ENCODE data around the gene FRMD6. TPM values are rescaled to one million over a fixed set of nuclear protein-coding genes. Genes with fewer than 3 reads are reported as not detected.
A peak's percentile ranks its signal among the peaks of the same experiment; 100 is the strongest.

FRMD6 gene
- total and polyA plus RNA-seq, 10 of the 15 experiments (the other 5 are each of a cell fraction or from before 2014, with no cell fraction given), result 0.86 to 7.8 (median 3.3) TPM

GRCh38 chr14:51697848-51698247 lies 46.1 kb downstream of the FRMD6 start:
- Histone ChIP-seq H4K20me1 (ENCODE audit: control insufficient read depth, insufficient read depth) (no peaks in the 10 kb centered on the region), H3K79me2 (ENCODE audit: control insufficient read depth, insufficient read depth, low read length) (no peaks in the 10 kb centered on the region), H2AFZ (ENCODE audit: control insufficient read depth, low read depth, low read length) (no peak overlapping the region), H3K4me2 (ENCODE audit: control insufficient read depth, insufficient read depth) (no peak overlapping the region), H3K27ac (ENCODE audit: control insufficient read depth, insufficient read depth) (no peak overlapping the region), H3K9ac (ENCODE audit: control insufficient read depth, insufficient read depth, low read length) (no peak overlapping the region), H3K9me3 (replicated peaks; ENCODE audit: control insufficient read depth, insufficient read depth, low read length) (no peaks in the 10 kb centered on the region), H3K27me3 (replicated peaks in 1 of 2; ENCODE audit: control insufficient read depth in 2 of 2, insufficient read depth in 2 of 2, low read length in 1 of 2) (no peaks in the 10 kb centered on the region), H3K4me3 (no peak overlapping the region), H3K4me1 (ENCODE audit: control insufficient read depth, insufficient read depth, low read length) (no peaks in the 10 kb centered on the region), H3K36me3 (ENCODE audit: control insufficient read depth in 2 of 2, insufficient read depth in 2 of 2, low read length in 1 of 2) (no peaks in the 10 kb centered on the region)
- FAIRE-seq (peak; percentile 47), DNase-seq (ENCODE audit: low read depth, low spot score) (no peak), ATAC-seq (no peak)
- no peak for TF ChIP-seq ZSCAN29 (IDR thresholded peaks at IDR 0.05)
- TF ChIP-seq KAT2A (conservative IDR thresholded peaks at IDR 0.05; ENCODE audit: control insufficient read depth, low read depth, low read length), result no peak
- no peak for TF ChIP-seq NKRF (conservative IDR thresholded peaks at IDR 0.05)
- no peak for TF ChIP-seq SPI1 (IDR thresholded peaks at IDR 0.05; ENCODE audit: borderline replicate concordance, insufficient read depth, low read depth, low read length)
- TF ChIP-seq YY1 (IDR thresholded peaks at IDR 0.05; ENCODE audit: low read depth, low read length), result no peak
- TF ChIP-seq FOS (IDR thresholded peaks at IDR 0.05; ENCODE audit: borderline replicate concordance, extremely low read depth, insufficient read length), result no peak
- no peak for TF ChIP-seq POU2F2 (IDR thresholded peaks at IDR 0.05; ENCODE audit: borderline replicate concordance, low read depth, low read length)
- TF ChIP-seq BMI1 (IDR thresholded peaks at IDR 0.05; ENCODE audit: borderline replicate concordance), result no peak
- TF ChIP-seq BHLHE40 (IDR thresholded peaks at IDR 0.05; ENCODE audit: borderline replicate concordance in 1 of 2, low read depth in 2 of 2, low read length in 1 of 2), result no peak
- ChIA-PET CTCF (no interaction called here), POLR2A (no interaction called here), SMC1A (ENCODE audit: uncharacterized antibody, unreplicated experiment) (no interaction called here), RAD21 (ENCODE audit: unreplicated experiment) (no interaction called here)
- 29% methylated on average over 3 of the region's 3 CpGs for WGBS (ENCODE audit: insufficient coverage, insufficient replicate concordance, low lambda C conversion rate, missing lambda C conversion rate)
- in situ Hi-C loops (cut with MboI), result no loop called here
- BruUV-seq (replicated peaks), result no TSS peak
- intact Hi-C loops (cut with micrococcal nuclease; ENCODE audit: unreplicated experiment), result no loop called here
